Measurements from ENCODE around the gene PCSK5.

DNA sequence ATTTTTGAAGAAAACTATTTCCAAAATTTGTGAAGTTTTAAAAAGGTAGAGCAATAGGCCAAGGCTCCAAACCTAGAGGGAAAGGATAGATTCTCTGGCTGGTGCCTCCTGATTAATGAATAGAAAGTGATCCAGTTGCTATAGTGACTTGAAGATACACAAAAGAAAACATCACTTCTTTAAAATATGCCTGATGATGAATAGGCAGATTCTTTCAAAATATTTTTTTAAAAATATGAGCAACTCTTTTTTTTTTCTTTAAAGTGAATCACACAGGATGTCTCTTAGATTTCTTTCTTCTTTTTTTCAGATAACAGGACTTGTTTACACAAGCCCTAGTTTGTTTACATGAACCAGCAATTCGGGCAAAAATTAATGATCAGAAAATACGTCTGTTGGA, 379.3 kb downstream of the PCSK5 start:
- TF ChIP-seq, protein P1, sequence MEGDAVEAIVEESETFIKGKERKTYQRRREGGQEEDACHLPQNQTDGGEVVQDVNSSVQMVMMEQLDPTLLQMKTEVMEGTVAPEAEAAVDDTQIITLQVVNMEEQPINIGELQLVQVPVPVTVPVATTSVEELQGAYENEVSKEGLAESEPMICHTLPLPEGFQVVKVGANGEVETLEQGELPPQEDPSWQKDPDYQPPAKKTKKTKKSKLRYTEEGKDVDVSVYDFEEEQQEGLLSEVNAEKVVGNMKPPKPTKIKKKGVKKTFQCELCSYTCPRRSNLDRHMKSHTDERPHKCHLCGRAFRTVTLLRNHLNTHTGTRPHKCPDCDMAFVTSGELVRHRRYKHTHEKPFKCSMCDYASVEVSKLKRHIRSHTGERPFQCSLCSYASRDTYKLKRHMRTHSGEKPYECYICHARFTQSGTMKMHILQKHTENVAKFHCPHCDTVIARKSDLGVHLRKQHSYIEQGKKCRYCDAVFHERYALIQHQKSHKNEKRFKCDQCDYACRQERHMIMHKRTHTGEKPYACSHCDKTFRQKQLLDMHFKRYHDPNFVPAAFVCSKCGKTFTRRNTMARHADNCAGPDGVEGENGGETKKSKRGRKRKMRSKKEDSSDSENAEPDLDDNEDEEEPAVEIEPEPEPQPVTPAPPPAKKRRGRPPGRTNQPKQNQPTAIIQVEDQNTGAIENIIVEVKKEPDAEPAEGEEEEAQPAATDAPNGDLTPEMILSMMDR (conservative IDR thresholded peaks at IDR 0.05; ENCODE audit: low read length) = no peak
- no peak for TF ChIP-seq EZH2phosphoT487 (IDR thresholded peaks at IDR 0.05; ENCODE audit: borderline replicate concordance, low read depth, low read length)

Measured in OCI-LY7 (cell line).